Caco-2 (cell line): ENCODE measurements around the gene TRIM64. TPM values are rescaled to one million over a fixed set of nuclear protein-coding genes. Genes with fewer than 3 reads are reported as not detected.
"Not testable (repeated sequence)": the region's sequence is repeated elsewhere in the genome, so short reads cannot be mapped to it uniquely, and the experiment has no call there.

ENCODE experiments used
- Bru-seq: library from RNA; stranded (reverse); fragments of 400-500 nt; gene quantifications from one replicate; lab custom pipeline; 2021; lab: Mats Ljungman, UMichigan
- BruChase-seq, 2 experiments: library from RNA; stranded (reverse); fragments of 400-500 nt; gene quantifications; one replicate each; lab custom pipeline; 2021; lab: Mats Ljungman, UMichigan
- BruUV-seq: library from RNA; stranded (reverse); fragments of 400-500 nt; replicated peaks from 2 replicates; lab custom pipeline; 2021; lab: Mats Ljungman, UMichigan
- CTCF ChIA-PET: fragments of 300-600 bp; sonication (Branson Sonifier 250); formaldehyde crosslinking; loops from one replicate; lab custom pipeline; 2022; ENCODE audit warnings: antibody characterized with exemption; lab: Charles Lee
- POLR2A ChIA-PET: fragments of 300-600 bp; sonication (Branson Sonifier 250); formaldehyde crosslinking; loops from one replicate; lab custom pipeline; 2022; ENCODE audit warnings: antibody characterized with exemption; lab: Charles Lee
- DNase-seq, 2 experiments: peaks; one replicate each; pipeline versions ENCODE4 v3.0.0 to v3.0.0-alpha.2; 2020 to 2022
- H3K27me3 ChIP-seq: replicated peaks from 2 replicates; pipeline ENCODE4 v1.6.0; 2011; ENCODE audit warnings: low read length; ENCODE audit not compliant: control insufficient read depth, insufficient read depth
- H3K36me3 ChIP-seq: 2 replicates; pipeline ENCODE4 v1.5.1; 2011; ENCODE audit warnings: low read length; ENCODE audit not compliant: control insufficient read depth, insufficient read depth
- H3K4me1 ChIP-seq: fragments of 250-450 bp; sonication (Bioruptor Pico); 2 replicates; pipeline ENCODE4 v1.5.1; 2020; ENCODE audit warnings: mild to moderate bottlenecking
- H3K4me3 ChIP-seq: 2 replicates; pipeline ENCODE4 v1.5.1; 2011; ENCODE audit warnings: low read depth, mild to moderate bottlenecking, control low read depth, low read length
- H3K9me3 ChIP-seq: fragments of 250-450 bp; sonication (Bioruptor Pico); 2 replicates; pipeline ENCODE4 v1.5.1; 2020; ENCODE audit warnings: mild to moderate bottlenecking, moderate library complexity
- H3K27ac Mint-ChIP-seq: one replicate; pipeline ENCODE4 v1.8.0; 2022; ENCODE audit warnings: mixed read lengths; ENCODE audit not compliant: unreplicated experiment
- H3K27me3 Mint-ChIP-seq: one replicate; pipeline ENCODE4 v1.8.0; 2022; ENCODE audit warnings: mixed read lengths; ENCODE audit not compliant: insufficient read depth, unreplicated experiment
- H3K36me3 Mint-ChIP-seq: one replicate; pipeline ENCODE4 v1.8.0; 2022; ENCODE audit warnings: mild to moderate bottlenecking, mixed read lengths; ENCODE audit not compliant: insufficient read depth, unreplicated experiment
- H3K4me1 Mint-ChIP-seq: one replicate; pipeline ENCODE4 v1.8.0; 2022; ENCODE audit warnings: low read depth, mixed read lengths; ENCODE audit not compliant: unreplicated experiment
- H3K4me3 Mint-ChIP-seq: one replicate; pipeline ENCODE4 v1.8.0; 2022; ENCODE audit warnings: mild to moderate bottlenecking, moderate library complexity, mixed read lengths; ENCODE audit not compliant: unreplicated experiment
- H3K9me3 Mint-ChIP-seq: one replicate; pipeline ENCODE4 v1.8.0; 2022; ENCODE audit warnings: mixed read lengths; ENCODE audit not compliant: unreplicated experiment
- CTCF ChIP-seq, 2 experiments: fragments of 200-600 bp in 1 of 2; IDR thresholded peaks; 1 replicate in 1 of 2; 2 replicates in 1 of 2; pipeline versions ENCODE4 v1.5.1 to v1.8.0; 2011 to 2022; ENCODE audit warnings: antibody characterized with exemption in 1 of 2, control low read depth in 1 of 2, inconsistent platforms in 1 of 2, low read depth in 1 of 2, low read length in 1 of 2, mild to moderate bottlenecking in 1 of 2, moderate library complexity in 1 of 2; ENCODE audit not compliant: insufficient read depth in 1 of 2, severe bottlenecking in 1 of 2, unreplicated experiment in 1 of 2
- intact Hi-C: fragments of 100-400 bp; cut with micrococcal nuclease; formaldehyde crosslinking; loops from one replicate; pipeline ENCODE4 v1.10.0; 2022; ENCODE audit not compliant: unreplicated experiment
- long read RNA-seq: library from polyadenylated mRNA; stranded (forward); transcript quantifications from one replicate; pipeline ENCODE4 v2.0.0, GENCODE V29; 2022
- total RNA-seq: library from RNA; stranded (reverse); gene quantifications from 2 replicates; pipeline ENCODE4 v1.2.3, GENCODE V29; 2022

TRIM64 gene
- not detected in 2 replicates for total RNA-seq
- Bru-seq, nascent RNA: not detected
- BruChase-seq, experiment 1, labeled RNA remaining after a 2-hour chase: not detected
- BruChase-seq, experiment 2, labeled RNA remaining after a 6-hour chase: not detected
- long read RNA-seq: 0 reads

GRCh38 chr11:89965737-89966136 lies at the start of gene TRIM64:
Gene TRIM64 (plus strand): TSS chr11:89966037. CDS start chr11:89968504, 2,467 bp downstream.
- DNase-seq, CTCF ChIA-PET, H3K9me3 Mint-ChIP-seq, H3K4me1 Mint-ChIP-seq, H3K36me3 Mint-ChIP-seq, H3K36me3 ChIP-seq, H3K4me3 ChIP-seq, H3K9me3 ChIP-seq, H3K4me1 ChIP-seq, intact Hi-C loops, BruUV-seq, H3K27ac Mint-ChIP-seq, POLR2A ChIA-PET, H3K27me3 Mint-ChIP-seq, H3K27me3 ChIP-seq, H3K4me3 Mint-ChIP-seq: not testable (repeated sequence)

- peaks cover 6% of the 10 kb centered on the region for H3K27me3 Mint-ChIP-seq
- TF ChIP-seq CTCF (IDR thresholded peaks at IDR 0.05; ENCODE audit: insufficient read depth in 1 of 2, low read depth in 1 of 2, low read length in 1 of 2, severe bottlenecking in 1 of 2, unreplicated experiment in 1 of 2): no peak
- Histone ChIP-seq H3K9me3 (no peaks in the 10 kb centered on the region), H3K27me3 (no peaks in the 10 kb centered on the region), H3K4me3 (no peak within 1 kb of the TSS), H3K36me3 (no peaks in the 10 kb centered on the region), H3K4me1 (no peaks in the 10 kb centered on the region)
- H3K9me3 Mint-ChIP-seq: no peaks in the 10 kb centered on the region
- intact Hi-C loops: no loop called here
- ChIA-PET POLR2A (no interaction called here), CTCF (no interaction called here)
- no peaks in the 10 kb centered on the region for H3K36me3 Mint-ChIP-seq
- no peaks in the 10 kb centered on the region for H3K4me1 Mint-ChIP-seq
- BruUV-seq: no TSS peak
- no peak within 1 kb of the TSS for H3K27ac Mint-ChIP-seq
- peak in 1 of 2 experiments; percentile 0 for DNase-seq
- H3K4me3 Mint-ChIP-seq: no peak within 1 kb of the TSS
Measured at GRCh38 chr11:89922195-89922660, 43.6 kb upstream of the TRIM64 start, which contains the start of gene TRIM49D1. Gene TRIM49D1 (minus strand): TSS chr11:89922245. CDS start chr11:89917710, 4,535 bp downstream.

- H3K27me3 Mint-ChIP-seq, DNase-seq, intact Hi-C loops, H3K4me3 Mint-ChIP-seq, H3K9me3 ChIP-seq, H3K4me1 Mint-ChIP-seq, POLR2A ChIA-PET, H3K36me3 Mint-ChIP-seq, H3K4me1 ChIP-seq, CTCF ChIA-PET, H3K4me3 ChIP-seq, H3K27me3 ChIP-seq, BruUV-seq, H3K27ac Mint-ChIP-seq, H3K9me3 Mint-ChIP-seq, H3K36me3 ChIP-seq: not testable (repeated sequence)
Measured at GRCh38 chr11:89923764-89924163, 42.1 kb upstream of the TRIM64 start, which contains the start of gene TRIM49D2. Gene TRIM49D2 (plus strand): TSS chr11:89924064. CDS start chr11:89926762, 2,698 bp downstream.

GRCh38 chr11:89960833-89961232 lies 5.0 kb upstream of the TRIM64 start:
- POLR2A ChIA-PET, BruUV-seq, H3K36me3 Mint-ChIP-seq, CTCF ChIA-PET, H3K27ac Mint-ChIP-seq, H3K4me3 ChIP-seq, DNase-seq, H3K27me3 Mint-ChIP-seq, H3K4me3 Mint-ChIP-seq, H3K4me1 Mint-ChIP-seq, H3K36me3 ChIP-seq, H3K9me3 Mint-ChIP-seq, H3K4me1 ChIP-seq, intact Hi-C loops, H3K27me3 ChIP-seq, H3K9me3 ChIP-seq: not testable (repeated sequence)

Other genes with a start within 250 kb of the TRIM64 start
- gene TRIM49, start 157.5 kb upstream of the TRIM64 start, total RNA-seq: not detected in 2 replicates
- gene TRIM64B, start 87.5 kb upstream of the TRIM64 start, total RNA-seq: not detected in 2 replicates
- not detected in 2 replicates for gene TRIM49D1, start 43.8 kb upstream of the TRIM64 start, total RNA-seq
- not detected in 2 replicates for gene TRIM49D2, start 42.0 kb upstream of the TRIM64 start, total RNA-seq
- gene TRIM49C, start 65.1 kb downstream of the TRIM64 start, total RNA-seq: not detected in 2 replicates
- gene UBTFL1, start 119.9 kb downstream of the TRIM64 start, total RNA-seq: not detected in 2 replicates
- 139 and 142 TPM in 2 replicates for gene NAALAD2, start 168.6 kb downstream of the TRIM64 start, total RNA-seq